Spleen (tissue), 11 donors: Measurements from ENCODE around the gene DNM3. TPM values are rescaled to one million over a fixed set of nuclear protein-coding genes. Genes with fewer than 3 reads are reported as not detected.
"Not testable (repeated sequence)": the region's sequence is repeated elsewhere in the genome, so short reads cannot be mapped to it uniquely, and the experiment has no call there.

ENCODE experiments used
- DNase-seq: peaks from one replicate; pipeline ENCODE4 v3.0.0-alpha.2; 2020
- H3K27ac ChIP-seq, 8 donors: fragments of 200-600 bp; sonication (generic) in 7 of 8; 1 replicate in 4 of 8; 2 replicates in 4 of 8; pipeline versions ENCODE4 v1.5.0 to v1.8.0; 2016 to 2021; ENCODE audit warnings: inconsistent platforms in 4 of 8, mild to moderate bottlenecking in 4 of 8, moderate library complexity in 1 of 8
- H3K27me3 ChIP-seq, 7 donors: fragments of 200-600 bp; sonication (generic) in 6 of 7; replicated peaks in 1 of 7; 1 replicate in 4 of 7; 2 replicates in 3 of 7; pipeline versions ENCODE4 v1.5.0 to v1.8.0; 2016 to 2021; ENCODE audit warnings: inconsistent platforms in 3 of 7, mild to moderate bottlenecking in 1 of 7
- H3K36me3 ChIP-seq, 6 donors: fragments of 200-600 bp; sonication (generic) in 5 of 6; 1 replicate in 4 of 6; 2 replicates in 2 of 6; pipeline versions ENCODE4 v1.5.0 to v1.8.0; 2016 to 2021; ENCODE audit warnings: inconsistent platforms in 2 of 6
- H3K4me1 ChIP-seq, 6 donors: fragments of 200-600 bp; sonication (generic) in 5 of 6; 1 replicate in 3 of 6; 2 replicates in 3 of 6; pipeline versions ENCODE4 v1.5.0 to v1.8.0; 2016 to 2021; ENCODE audit warnings: inconsistent platforms in 3 of 6
- H3K4me3 ChIP-seq, 8 donors: fragments of 200-600 bp; sonication (generic) in 7 of 8; 1 replicate in 4 of 8; 2 replicates in 4 of 8; pipeline versions ENCODE4 v1.5.0 to v1.8.0; 2016 to 2021; ENCODE audit warnings: inconsistent platforms in 4 of 8, mild to moderate bottlenecking in 4 of 8, moderate library complexity in 2 of 8
- H3K9me3 ChIP-seq, 8 donors: fragments of 200-600 bp; sonication (generic) in 7 of 8; 1 replicate in 4 of 8; 2 replicates in 4 of 8; pipeline versions ENCODE4 v1.5.0 to v1.8.0; 2016 to 2021; ENCODE audit warnings: inconsistent platforms in 4 of 8
- CTCF ChIP-seq, 11 experiments: fragments of 200-600 bp in 7 of 11; fragments of 450-650 bp in 4 of 11; sonication (generic) in 4 of 11; IDR thresholded peaks in 8 of 11; conservative IDR thresholded peaks in 3 of 11; 1 replicate in 7 of 11; 2 replicates in 4 of 11; pipeline versions ENCODE4 v1.4.0 to v1.8.0; 2016 to 2021; ENCODE audit warnings: antibody characterized with exemption in 11 of 11, inconsistent platforms in 4 of 11, mild to moderate bottlenecking in 1 of 11
- POLR2A ChIP-seq, 3 donors: fragments of 450-650 bp; IDR thresholded peaks; one replicate each; pipeline ENCODE4 v1.5.1; 2017; ENCODE audit warnings: antibody characterized with exemption in 3 of 3, mild to moderate bottlenecking in 1 of 3
- POLR2AphosphoS5 ChIP-seq, 3 donors: sonication (generic); formaldehyde crosslinking; IDR thresholded peaks; one replicate each; pipeline ENCODE4 v1.5.1; 2017; ENCODE audit warnings: antibody characterized with exemption in 3 of 3
- WGBS, 5 donors: extraction: QIAGEN DNeasy Blood & Tissue Kit in 3 of 5; methylation state at CpG; one replicate each; pipeline versions ENCODE4 v1.1.5 to v1.1.7; 2013 to 2018; 5-methylcytosine and 5-hydroxymethylcytosine counted together
- intact Hi-C: fragments of 100-400 bp; cut with DNase I; formaldehyde crosslinking; loops from one replicate; pipeline ENCODE4 v1.15.0; 2023; ENCODE audit warnings: low total_unique reads
- polyA plus RNA-seq, 3 donors: library from polyadenylated mRNA; stranded (reverse); fragments of 200-250 nt; gene quantifications; one replicate each; pipeline ENCODE4 v1.2.1, GENCODE V29; 2013
- total RNA-seq, 7 donors: library from RNA; depleted of rRNA in 3 of 7; stranded (reverse); fragments of >200 nt in 3 of 7; fragmentation: NEBNext Ultra II Directional in 4 of 7; extraction: Animal tissue kit (Norgen Biotek cat#: 25700) in 4 of 7; gene quantifications; one replicate each; pipeline versions ENCODE4 v1.1.0 to v1.2.1, GENCODE V29; 2016 to 2021
- donor health status: healthy with polysubstance abuse.
- donor health status: DM: no; HTN: no; CAD: no; lungs with moderate emphysema.
- donor health status: DM: no; HTN: no; CAD: no.
- donor health status: Bipolar disorder and iron deficiency.
- donor health status: healthy.
- donor health status: DM: no; HTN: no; CAD: no.
- donor health status: DM: yes; HTN: yes; CAD: no.

The DNM3 gene
- total and polyA plus RNA-seq, 10 donors, result 0.61 to 10.2 (median 4.9) TPM

- TF ChIP-seq CTCF (IDR thresholded peaks at IDR 0.05 in 8 of 11, conservative IDR thresholded peaks at IDR 0.05 in 3 of 11), result no peak
- DNase-seq, result no peak
These were observed 457.6 kb downstream of the DNM3 start for GRCh38 chr1:172298911-172299310.

GRCh38 chr1:172299515-172299914, 458.2 kb downstream of the DNM3 start:
- H3K36me3 ChIP-seq, result no peaks in the 10 kb centered on the region
- TF ChIP-seq POLR2AphosphoS5 (IDR thresholded peaks at IDR 0.05), result no peak
- no peak for TF ChIP-seq CTCF (IDR thresholded peaks at IDR 0.05 in 8 of 11, conservative IDR thresholded peaks at IDR 0.05 in 3 of 11)
- no peak for TF ChIP-seq POLR2A (IDR thresholded peaks at IDR 0.05)
- intact Hi-C loops, result no loop called here
- no peak overlapping the region for H3K4me3 ChIP-seq
- no peak overlapping the region for H3K27ac ChIP-seq
- H3K27me3 ChIP-seq, result no peaks in the 10 kb centered on the region
- peaks cover 0 to 9% (median 2%) of the 10 kb centered on the region in 6 donors for H3K4me1 ChIP-seq
- H3K9me3 ChIP-seq, result peaks cover 0 to 22% (median 9%) of the 10 kb centered on the region in 8 donors
- DNase-seq, result no peak

More at GRCh38 chr1:172298911-172299310, 457.6 kb downstream of the DNM3 start:
- intact Hi-C loops, result no loop called here
- no peak overlapping the region for H3K27ac ChIP-seq
- H3K9me3 ChIP-seq, result peaks cover 0 to 22% (median 9%) of the 10 kb centered on the region in 8 donors
- peaks cover 0 to 9% (median 2%) of the 10 kb centered on the region in 6 donors for H3K4me1 ChIP-seq
- H3K4me3 ChIP-seq, result no peak overlapping the region
- no peaks in the 10 kb centered on the region for H3K36me3 ChIP-seq
- no peaks in the 10 kb centered on the region for H3K27me3 ChIP-seq
- WGBS, 5 donors, result 82 to 96% (median 91%) methylated on average over 2 of the region's 2 CpGs

GRCh38 chr1:172307508-172307907, 466.2 kb downstream of the DNM3 start:
- H3K4me3 ChIP-seq, H3K27ac ChIP-seq, H3K4me1 ChIP-seq, intact Hi-C loops, H3K36me3 ChIP-seq, DNase-seq, H3K27me3 ChIP-seq: not testable (repeated sequence)
- WGBS, 5 donors, result 91 to 98% (median 93%) methylated on average over 4 of the region's 4 CpGs
- H3K9me3 ChIP-seq, result peaks cover 0 to 14% (median 3%) of the 10 kb centered on the region in 8 donors

GRCh38 chr1:172308142-172308541, 466.8 kb downstream of the DNM3 start:
- Histone ChIP-seq H3K27me3 (no peaks in the 10 kb centered on the region), H3K27ac (no peak overlapping the region), H3K4me1 (no peaks in the 10 kb centered on the region), H3K4me3 (no peak overlapping the region), H3K36me3 (no peaks in the 10 kb centered on the region), H3K9me3 (peaks cover 0 to 11% (median 2%) of the 10 kb centered on the region in 8 donors)
- intact Hi-C loops, result no loop called here
- DNase-seq, result no peak
- TF ChIP-seq CTCF (IDR thresholded peaks at IDR 0.05 in 8 of 11, conservative IDR thresholded peaks at IDR 0.05 in 3 of 11) (no peak), POLR2A (IDR thresholded peaks at IDR 0.05) (no peak), POLR2AphosphoS5 (IDR thresholded peaks at IDR 0.05) (no peak)
- 85 to 95% (median 92%) methylated on average over 2 of the region's 2 CpGs for WGBS, 5 donors

GRCh38 chr1:172308577-172308976, 467.3 kb downstream of the DNM3 start:
- Histone ChIP-seq H3K27me3 (no peaks in the 10 kb centered on the region), H3K9me3 (peaks cover 0 to 11% (median 2%) of the 10 kb centered on the region in 8 donors), H3K27ac (no peak overlapping the region), H3K36me3 (no peaks in the 10 kb centered on the region), H3K4me1 (no peaks in the 10 kb centered on the region), H3K4me3 (no peak overlapping the region)
- DNase-seq, result no peak
- intact Hi-C loops, result no loop called here
- TF ChIP-seq POLR2A (IDR thresholded peaks at IDR 0.05) (no peak), CTCF (IDR thresholded peaks at IDR 0.05 in 8 of 11, conservative IDR thresholded peaks at IDR 0.05 in 3 of 11) (no peak), POLR2AphosphoS5 (IDR thresholded peaks at IDR 0.05) (no peak)
- 80 to 87% (median 84%) methylated on average over 4 of the region's 4 CpGs for WGBS, 5 donors
